ENCODE data around the gene ZNF384. TPM values are rescaled to one million over a fixed set of nuclear protein-coding genes. Genes with fewer than 3 reads are reported as not detected.

ZNF384 gene
- total RNA-seq, 1 experiment from 2014 or later, result 88.0 TPM

DNA sequence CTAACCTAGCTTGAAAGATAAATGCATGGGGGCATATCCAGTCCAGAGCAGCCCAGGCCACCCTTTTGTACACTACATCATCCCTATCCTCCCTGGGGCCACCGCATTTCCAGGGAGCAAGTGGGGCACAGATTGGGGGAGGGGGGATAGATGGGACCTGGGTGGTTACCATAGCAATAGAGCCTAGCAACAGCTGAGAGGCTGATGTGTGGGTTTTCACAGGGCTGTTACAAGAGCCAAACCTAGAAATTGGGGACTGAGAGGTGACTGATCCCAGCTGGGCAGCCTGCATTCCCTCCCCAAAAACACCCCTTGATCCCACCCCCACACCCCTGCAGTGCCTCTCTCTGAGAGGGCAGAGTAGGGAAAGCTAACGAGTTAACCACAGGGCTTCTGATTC lies 3.7 kb upstream of the ZNF384 start:
- H3K9me3 Mint-ChIP-seq, result no peaks in the 10 kb centered on the region
- H3K4me2 ChIP-seq (ENCODE audit: insufficient read depth, insufficient read length, low read length), result no peak overlapping the region
- no peak overlapping the region for H2BK5ac ChIP-seq (ENCODE audit: insufficient read length, low read length)
- H2BK12ac ChIP-seq (ENCODE audit: insufficient read length, low read depth, low read length), result no peak overlapping the region
- TF ChIP-seq, protein P1, sequence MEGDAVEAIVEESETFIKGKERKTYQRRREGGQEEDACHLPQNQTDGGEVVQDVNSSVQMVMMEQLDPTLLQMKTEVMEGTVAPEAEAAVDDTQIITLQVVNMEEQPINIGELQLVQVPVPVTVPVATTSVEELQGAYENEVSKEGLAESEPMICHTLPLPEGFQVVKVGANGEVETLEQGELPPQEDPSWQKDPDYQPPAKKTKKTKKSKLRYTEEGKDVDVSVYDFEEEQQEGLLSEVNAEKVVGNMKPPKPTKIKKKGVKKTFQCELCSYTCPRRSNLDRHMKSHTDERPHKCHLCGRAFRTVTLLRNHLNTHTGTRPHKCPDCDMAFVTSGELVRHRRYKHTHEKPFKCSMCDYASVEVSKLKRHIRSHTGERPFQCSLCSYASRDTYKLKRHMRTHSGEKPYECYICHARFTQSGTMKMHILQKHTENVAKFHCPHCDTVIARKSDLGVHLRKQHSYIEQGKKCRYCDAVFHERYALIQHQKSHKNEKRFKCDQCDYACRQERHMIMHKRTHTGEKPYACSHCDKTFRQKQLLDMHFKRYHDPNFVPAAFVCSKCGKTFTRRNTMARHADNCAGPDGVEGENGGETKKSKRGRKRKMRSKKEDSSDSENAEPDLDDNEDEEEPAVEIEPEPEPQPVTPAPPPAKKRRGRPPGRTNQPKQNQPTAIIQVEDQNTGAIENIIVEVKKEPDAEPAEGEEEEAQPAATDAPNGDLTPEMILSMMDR (conservative IDR thresholded peaks at IDR 0.05), result no peak
- peaks cover 9% of the 10 kb centered on the region for H3K27me3 Mint-ChIP-seq (ENCODE audit: low read depth)
- no peak overlapping the region for H4K8ac ChIP-seq (replicated peaks; ENCODE audit: insufficient read length, low read depth, low read length)
- peaks cover 5% of the 10 kb centered on the region; the same call in 1 of the 2 replicates for H3K79me2 ChIP-seq (ENCODE audit: insufficient read depth, low read length)
- H3K18ac ChIP-seq (ENCODE audit: insufficient read length, low read depth, low read length), result no peak overlapping the region
- peaks cover 8% of the 10 kb centered on the region for H3K23me2 ChIP-seq (ENCODE audit: insufficient read length, low read depth, low read length, poor library complexity, severe bottlenecking)
- H3K4me1 Mint-ChIP-seq, result peaks cover 3 to 11% of the 10 kb centered on the region in 2 experiments
- H3K4me3 Mint-ChIP-seq, result no peak overlapping the region; a peak in 1 of 5 replicates
- no peak overlapping the region for H3K56ac ChIP-seq (ENCODE audit: insufficient read length, low read depth, low read length)
- no peaks in the 10 kb centered on the region for H3K9me3 ChIP-seq (ENCODE audit: control insufficient read depth, low read depth, low read length)
- H3K27me3 ChIP-seq (ENCODE audit: insufficient read depth, low read length), result no peaks in the 10 kb centered on the region
- peak overlapping the region in 1 of 3 experiments; percentile 37; a peak in 2 of 7 replicates for H3K27ac Mint-ChIP-seq
- H4K91ac ChIP-seq (ENCODE audit: insufficient read length, low read depth, low read length), result no peak overlapping the region
- H2BK15ac ChIP-seq (ENCODE audit: low read depth, low read length), result no peak overlapping the region
- no peak overlapping the region for H3K23ac ChIP-seq (ENCODE audit: insufficient read length, low read depth, low read length)
- no peak overlapping the region for H3K14ac ChIP-seq (ENCODE audit: insufficient read depth, low read length)
- H2AK5ac ChIP-seq (ENCODE audit: insufficient read length, low read length), result no peak overlapping the region
- no peak overlapping the region for H2BK20ac ChIP-seq (ENCODE audit: low read depth, low read length, poor library complexity, severe bottlenecking)
- H4K5ac ChIP-seq (ENCODE audit: insufficient read length, low read depth, low read length), result no peak overlapping the region
- H2AFZ ChIP-seq (ENCODE audit: low read length), result no peak overlapping the region
- WGBS (ENCODE audit: extremely low coverage, insufficient read length, low lambda C conversion rate), result no CpG with 5 or more reads among the region's 2 CpGs
- H3K4me1 ChIP-seq (ENCODE audit: insufficient read depth, low read length), result no peaks in the 10 kb centered on the region
- no peaks in the 10 kb centered on the region for H3K79me1 ChIP-seq (ENCODE audit: insufficient read depth, low read depth, low read length, poor library complexity, severe bottlenecking)
- no peaks in the 10 kb centered on the region for H4K20me1 ChIP-seq (ENCODE audit: control insufficient read depth, insufficient read depth, insufficient read length)
- no peak overlapping the region for H3K9ac ChIP-seq (ENCODE audit: extremely low read depth, insufficient read length, low read length)
- H3K27ac ChIP-seq (ENCODE audit: insufficient read length, low read depth, low read length), result no peak overlapping the region
- no peak overlapping the region for H3K4ac ChIP-seq (ENCODE audit: low read depth, low read length)
- H2BK120ac ChIP-seq (ENCODE audit: low read depth, low read length, poor library complexity, severe bottlenecking), result no peak overlapping the region
- no peak overlapping the region for H3T11ph ChIP-seq (ENCODE audit: low read length)
- peaks cover 3 to 22% (median 8%) of the 10 kb centered on the region in 3 experiments; a peak in 6 of 7 replicates for H3K36me3 Mint-ChIP-seq (ENCODE audit: insufficient read depth in 1 of 3, low read depth in 3 of 3)
- no peak for DNase-seq

Data from H9 (cell line).